ENCODE results near the gene EID3.
"Not testable (repeated sequence)": the region's sequence is repeated elsewhere in the genome, so short reads cannot be mapped to it uniquely, and the experiment has no call there.

The EID3 gene

DNA sequence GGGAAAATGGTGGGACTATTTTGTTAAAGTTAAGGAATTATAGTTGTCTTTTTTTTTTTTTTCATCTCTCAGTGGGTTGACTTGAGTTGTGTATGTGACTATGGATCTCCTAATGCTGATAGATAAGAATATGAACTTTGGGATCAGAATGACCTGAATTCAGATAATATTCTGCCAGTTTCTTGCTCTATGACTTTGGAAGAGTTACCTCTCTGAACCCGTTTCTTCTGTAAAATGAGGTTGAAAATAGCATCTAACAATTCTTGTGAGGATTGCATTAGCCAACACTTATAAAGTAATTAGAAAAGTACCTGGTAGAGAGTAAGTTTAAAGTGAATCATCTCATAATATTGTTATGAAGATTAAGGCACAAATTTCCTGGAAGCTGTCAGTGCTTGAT is 18.4 kb downstream of the EID3 start:
- H4K20me1 ChIP-seq (ENCODE audit: low read depth, low read length) = no peaks in the 10 kb centered on the region
- H3K27me3 ChIP-seq (ENCODE audit: low read length) = no peaks in the 10 kb centered on the region
- no peaks in the 10 kb centered on the region for H3K9me3 ChIP-seq (ENCODE audit: insufficient read depth, low read length)
- H2AFZ ChIP-seq (ENCODE audit: low read depth, low read length, severe bottlenecking) = no peak overlapping the region
- H3K9ac ChIP-seq (ENCODE audit: low read length) = no peak overlapping the region
- H3K79me2 ChIP-seq (ENCODE audit: insufficient read depth, low read length) = no peaks in the 10 kb centered on the region
- no peak for TF ChIP-seq EZH2phosphoT487 (conservative IDR thresholded peaks at IDR 0.05; ENCODE audit: low read length)
- TF ChIP-seq, protein P1, sequence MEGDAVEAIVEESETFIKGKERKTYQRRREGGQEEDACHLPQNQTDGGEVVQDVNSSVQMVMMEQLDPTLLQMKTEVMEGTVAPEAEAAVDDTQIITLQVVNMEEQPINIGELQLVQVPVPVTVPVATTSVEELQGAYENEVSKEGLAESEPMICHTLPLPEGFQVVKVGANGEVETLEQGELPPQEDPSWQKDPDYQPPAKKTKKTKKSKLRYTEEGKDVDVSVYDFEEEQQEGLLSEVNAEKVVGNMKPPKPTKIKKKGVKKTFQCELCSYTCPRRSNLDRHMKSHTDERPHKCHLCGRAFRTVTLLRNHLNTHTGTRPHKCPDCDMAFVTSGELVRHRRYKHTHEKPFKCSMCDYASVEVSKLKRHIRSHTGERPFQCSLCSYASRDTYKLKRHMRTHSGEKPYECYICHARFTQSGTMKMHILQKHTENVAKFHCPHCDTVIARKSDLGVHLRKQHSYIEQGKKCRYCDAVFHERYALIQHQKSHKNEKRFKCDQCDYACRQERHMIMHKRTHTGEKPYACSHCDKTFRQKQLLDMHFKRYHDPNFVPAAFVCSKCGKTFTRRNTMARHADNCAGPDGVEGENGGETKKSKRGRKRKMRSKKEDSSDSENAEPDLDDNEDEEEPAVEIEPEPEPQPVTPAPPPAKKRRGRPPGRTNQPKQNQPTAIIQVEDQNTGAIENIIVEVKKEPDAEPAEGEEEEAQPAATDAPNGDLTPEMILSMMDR (IDR thresholded peaks at IDR 0.05; ENCODE audit: insufficient read depth, low read length, poor library complexity, severe bottlenecking) = no peak
- H3K36me3 ChIP-seq (ENCODE audit: low read length) = peaks cover 45% of the 10 kb centered on the region
- no peak overlapping the region for H3K4me3 ChIP-seq (ENCODE audit: insufficient read depth, low read length, poor library complexity, severe bottlenecking)
- no peak overlapping the region for H3K4me2 ChIP-seq (ENCODE audit: low read depth, low read length, poor library complexity, severe bottlenecking)
- no peaks in the 10 kb centered on the region for H3K9me2 ChIP-seq (replicated peaks; ENCODE audit: insufficient read depth, low read length)
- H3K27ac ChIP-seq (ENCODE audit: low read depth, low read length) = no peak overlapping the region
- H3F3A ChIP-seq (ENCODE audit: insufficient read depth) = no peaks in the 10 kb centered on the region

DNA sequence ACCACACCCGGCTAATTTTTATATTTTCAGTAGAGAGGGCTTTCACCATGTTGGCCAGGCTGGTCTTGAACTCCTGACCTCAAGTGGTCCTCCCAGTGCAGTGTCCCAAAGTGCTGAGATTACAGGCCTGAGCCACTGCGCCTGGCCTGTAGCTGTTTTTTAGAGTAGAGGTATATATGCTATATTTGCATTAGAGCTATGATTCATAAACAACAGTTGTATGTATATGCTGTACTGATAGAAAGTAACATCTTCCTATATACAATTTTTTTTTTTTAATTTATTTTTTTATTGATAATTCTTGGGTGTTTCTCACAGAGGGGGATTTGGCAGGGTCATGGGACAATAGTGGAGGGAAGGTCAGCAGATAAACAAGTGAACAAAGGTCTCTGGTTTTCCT is 19.0 kb downstream of the EID3 start:
- H3K9me3 ChIP-seq (ENCODE audit: insufficient read depth, low read length); H3K4me2 ChIP-seq (ENCODE audit: low read depth, low read length, poor library complexity, severe bottlenecking); H4K20me1 ChIP-seq (ENCODE audit: low read depth, low read length); H3K27ac ChIP-seq (ENCODE audit: low read depth, low read length); H2AFZ ChIP-seq (ENCODE audit: low read depth, low read length, severe bottlenecking); H3K79me2 ChIP-seq (ENCODE audit: insufficient read depth, low read length); H3F3A ChIP-seq (ENCODE audit: insufficient read depth); H3K9ac ChIP-seq (ENCODE audit: low read length); H3K4me3 ChIP-seq (ENCODE audit: insufficient read depth, low read length, poor library complexity, severe bottlenecking); H3K9me2 ChIP-seq (replicated peaks; ENCODE audit: insufficient read depth, low read length); H3K27me3 ChIP-seq (ENCODE audit: low read length): not testable (repeated sequence)
- peaks cover 49% of the 10 kb centered on the region for H3K36me3 ChIP-seq (ENCODE audit: low read length)

DNA sequence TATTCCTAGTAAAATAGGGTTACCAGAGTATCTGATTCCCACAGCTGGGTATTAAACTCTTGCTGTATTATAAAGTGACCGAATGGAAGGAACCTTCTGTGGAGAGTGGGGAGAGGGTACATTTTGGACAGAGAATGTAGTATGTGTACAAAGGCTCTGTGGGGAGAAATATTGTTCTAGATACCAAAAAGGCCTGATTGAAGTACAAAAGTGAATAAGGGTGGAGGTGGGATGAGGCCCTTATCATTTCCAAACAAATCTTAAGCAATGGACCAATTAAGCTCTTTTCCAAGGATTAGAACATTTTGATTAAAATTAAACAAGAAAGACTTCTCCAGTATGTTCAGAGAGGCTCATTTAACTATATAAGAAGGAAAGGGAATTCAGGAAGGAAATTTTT is 20.4 kb downstream of the EID3 start:
- Histone ChIP-seq H3F3A (ENCODE audit: insufficient read depth) (no peaks in the 10 kb centered on the region), H3K9me3 (ENCODE audit: insufficient read depth, low read length) (no peaks in the 10 kb centered on the region), H3K9me2 (replicated peaks; ENCODE audit: insufficient read depth, low read length) (no peaks in the 10 kb centered on the region), H3K36me3 (ENCODE audit: low read length) (peaks cover 52% of the 10 kb centered on the region), H3K27me3 (ENCODE audit: low read length) (no peaks in the 10 kb centered on the region), H2AFZ (ENCODE audit: low read depth, low read length, severe bottlenecking) (no peak overlapping the region), H3K9ac (ENCODE audit: low read length) (no peak overlapping the region), H4K20me1 (ENCODE audit: low read depth, low read length) (no peaks in the 10 kb centered on the region), H3K27ac (ENCODE audit: low read depth, low read length) (no peak overlapping the region), H3K79me2 (ENCODE audit: insufficient read depth, low read length) (no peaks in the 10 kb centered on the region), H3K4me2 (ENCODE audit: low read depth, low read length, poor library complexity, severe bottlenecking) (no peak overlapping the region), H3K4me3 (ENCODE audit: insufficient read depth, low read length, poor library complexity, severe bottlenecking) (no peak overlapping the region)
- TF ChIP-seq, protein P1 (IDR thresholded peaks at IDR 0.05; ENCODE audit: insufficient read depth, low read length, poor library complexity, severe bottlenecking) = no peak
- TF ChIP-seq EZH2phosphoT487 (conservative IDR thresholded peaks at IDR 0.05; ENCODE audit: low read length) = no peak

DNA sequence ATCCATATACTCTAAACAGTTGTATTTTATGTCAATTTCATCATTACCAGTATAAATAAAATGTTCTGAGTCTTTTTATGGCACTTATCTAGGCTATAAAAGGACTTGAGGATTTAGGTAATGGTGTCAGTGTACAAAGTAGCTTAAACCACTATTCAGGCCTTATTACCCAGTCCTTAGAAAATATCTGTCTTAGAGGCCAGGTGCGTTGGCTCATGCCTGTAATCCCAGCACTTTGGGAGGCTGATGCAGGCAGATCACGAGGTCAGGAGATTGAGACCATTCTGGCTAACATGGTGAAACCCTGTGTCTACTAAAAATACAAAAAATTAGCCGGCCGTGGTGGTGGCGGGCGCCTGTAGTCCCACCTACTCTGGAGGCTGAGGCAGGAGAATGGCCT is 24.7 kb downstream of the EID3 start:
- H2AFZ ChIP-seq (ENCODE audit: low read depth, low read length, severe bottlenecking); H3K4me3 ChIP-seq (ENCODE audit: insufficient read depth, low read length, poor library complexity, severe bottlenecking); H3K27me3 ChIP-seq (ENCODE audit: low read length); H3K9me2 ChIP-seq (replicated peaks; ENCODE audit: insufficient read depth, low read length); H4K20me1 ChIP-seq (ENCODE audit: low read depth, low read length); H3K27ac ChIP-seq (ENCODE audit: low read depth, low read length); H3K4me2 ChIP-seq (ENCODE audit: low read depth, low read length, poor library complexity, severe bottlenecking); H3F3A ChIP-seq (ENCODE audit: insufficient read depth); H3K9me3 ChIP-seq (ENCODE audit: insufficient read depth, low read length); H3K9ac ChIP-seq (ENCODE audit: low read length); H3K79me2 ChIP-seq (ENCODE audit: insufficient read depth, low read length): not testable (repeated sequence)
- H3K36me3 ChIP-seq (ENCODE audit: low read length) = peaks cover 41% of the 10 kb centered on the region
